ENCODE data around the gene GGPS1.

GGPS1 gene

DNA sequence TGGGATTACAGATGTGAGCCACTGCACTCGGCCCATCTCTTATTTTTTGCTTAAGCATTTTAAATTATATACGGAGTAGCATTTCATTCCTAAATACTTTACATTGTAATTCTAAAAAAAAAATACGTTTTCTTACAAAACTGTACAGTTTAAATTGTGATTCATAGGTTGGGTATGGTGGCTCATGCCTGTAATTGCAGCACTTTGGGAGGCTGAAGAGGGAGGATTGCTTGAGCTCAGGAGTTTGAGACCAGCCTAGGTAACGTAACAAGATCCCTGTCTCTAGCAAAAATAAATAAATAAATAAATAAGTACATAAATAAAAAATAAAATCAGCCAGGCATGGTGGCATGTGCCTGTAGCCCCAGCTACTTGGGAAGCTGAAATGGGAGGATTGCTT lies 63.5 kb downstream of the GGPS1 start:
- TF ChIP-seq, protein P1, sequence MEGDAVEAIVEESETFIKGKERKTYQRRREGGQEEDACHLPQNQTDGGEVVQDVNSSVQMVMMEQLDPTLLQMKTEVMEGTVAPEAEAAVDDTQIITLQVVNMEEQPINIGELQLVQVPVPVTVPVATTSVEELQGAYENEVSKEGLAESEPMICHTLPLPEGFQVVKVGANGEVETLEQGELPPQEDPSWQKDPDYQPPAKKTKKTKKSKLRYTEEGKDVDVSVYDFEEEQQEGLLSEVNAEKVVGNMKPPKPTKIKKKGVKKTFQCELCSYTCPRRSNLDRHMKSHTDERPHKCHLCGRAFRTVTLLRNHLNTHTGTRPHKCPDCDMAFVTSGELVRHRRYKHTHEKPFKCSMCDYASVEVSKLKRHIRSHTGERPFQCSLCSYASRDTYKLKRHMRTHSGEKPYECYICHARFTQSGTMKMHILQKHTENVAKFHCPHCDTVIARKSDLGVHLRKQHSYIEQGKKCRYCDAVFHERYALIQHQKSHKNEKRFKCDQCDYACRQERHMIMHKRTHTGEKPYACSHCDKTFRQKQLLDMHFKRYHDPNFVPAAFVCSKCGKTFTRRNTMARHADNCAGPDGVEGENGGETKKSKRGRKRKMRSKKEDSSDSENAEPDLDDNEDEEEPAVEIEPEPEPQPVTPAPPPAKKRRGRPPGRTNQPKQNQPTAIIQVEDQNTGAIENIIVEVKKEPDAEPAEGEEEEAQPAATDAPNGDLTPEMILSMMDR (IDR thresholded peaks at IDR 0.05; ENCODE audit: extremely low read depth, insufficient read depth, missing control alignments): no peak
- DNase-seq (ENCODE audit: low spot score): no peak
- in situ Hi-C loops (cut with MboI; ENCODE audit: low pct_unique_long_range_greater_than_20kb, low sequenced_read_pairs, unreplicated experiment): no loop called here

Measured in GM13977 (cell line).